GM23338 (cell line): Measurements from ENCODE around the gene TUG1.

Experiments used
- CTCF ChIP-seq, 2 experiments: fragments of 200-600 bp in 1 of 2; sonication (generic) in 1 of 2; conservative IDR thresholded peaks; 2 replicates each; pipeline versions ENCODE4 v1.5.1 to v1.6.1; 2016 to 2017; ENCODE audit warnings: antibody characterized with exemption in 2 of 2, low read depth in 2 of 2, mild to moderate bottlenecking in 2 of 2, moderate library complexity in 1 of 2
- EZH2 ChIP-seq: fragments of 200-600 bp; sonication (generic); IDR thresholded peaks from one replicate; pipeline ENCODE4 v1.8.0; 2017; ENCODE audit warnings: antibody characterized with exemption, mild to moderate bottlenecking, low read depth; ENCODE audit not compliant: unreplicated experiment
- NANOG ChIP-seq: IDR thresholded peaks from 2 replicates; pipeline ENCODE4 v1.6.1; 2016; ENCODE audit warnings: antibody characterized with exemption, borderline replicate concordance

GRCh38 chr22:30928401-30928800 is 40.7 kb upstream of the TUG1 start:
- no peak for TF ChIP-seq EZH2
- no peak for TF ChIP-seq CTCF (conservative IDR thresholded peaks at IDR 0.05; ENCODE audit: low read depth in 2 of 2)
- no peak for TF ChIP-seq NANOG
